ENCODE measurements around the gene AIM2.
"Not testable (repeated sequence)": the region's sequence is repeated elsewhere in the genome, so short reads cannot be mapped to it uniquely, and the experiment has no call there.

AIM2 gene

DNA sequence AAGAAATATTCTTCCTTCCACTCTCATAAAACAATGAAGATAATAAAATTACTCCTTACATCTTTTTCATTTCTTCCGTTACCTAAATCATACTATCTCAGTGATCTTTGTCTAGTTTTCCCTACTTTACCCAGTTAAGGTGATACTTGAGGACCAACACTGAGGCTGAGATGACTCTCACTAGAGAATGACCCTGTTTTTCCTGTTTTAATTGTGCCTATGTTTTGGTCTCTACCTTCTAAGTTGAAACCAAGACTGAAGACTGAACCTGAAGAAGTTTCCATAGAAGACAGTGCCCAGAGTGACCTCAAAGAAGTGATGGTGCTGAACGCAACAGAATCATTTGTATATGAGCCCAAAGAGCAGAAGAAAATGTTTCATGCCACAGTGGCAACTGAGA is 25.1 kb downstream of the AIM2 start:
- in situ Hi-C loops (cut with HindIII; ENCODE audit: low sequenced_read_pairs) = no loop called here
- H3K4me3 ChIP-seq (ENCODE audit: low read depth, low read length) = no peak overlapping the region
- no peak for DNase-seq (ENCODE audit: low read depth, low spot score)
- TF ChIP-seq, protein P1, sequence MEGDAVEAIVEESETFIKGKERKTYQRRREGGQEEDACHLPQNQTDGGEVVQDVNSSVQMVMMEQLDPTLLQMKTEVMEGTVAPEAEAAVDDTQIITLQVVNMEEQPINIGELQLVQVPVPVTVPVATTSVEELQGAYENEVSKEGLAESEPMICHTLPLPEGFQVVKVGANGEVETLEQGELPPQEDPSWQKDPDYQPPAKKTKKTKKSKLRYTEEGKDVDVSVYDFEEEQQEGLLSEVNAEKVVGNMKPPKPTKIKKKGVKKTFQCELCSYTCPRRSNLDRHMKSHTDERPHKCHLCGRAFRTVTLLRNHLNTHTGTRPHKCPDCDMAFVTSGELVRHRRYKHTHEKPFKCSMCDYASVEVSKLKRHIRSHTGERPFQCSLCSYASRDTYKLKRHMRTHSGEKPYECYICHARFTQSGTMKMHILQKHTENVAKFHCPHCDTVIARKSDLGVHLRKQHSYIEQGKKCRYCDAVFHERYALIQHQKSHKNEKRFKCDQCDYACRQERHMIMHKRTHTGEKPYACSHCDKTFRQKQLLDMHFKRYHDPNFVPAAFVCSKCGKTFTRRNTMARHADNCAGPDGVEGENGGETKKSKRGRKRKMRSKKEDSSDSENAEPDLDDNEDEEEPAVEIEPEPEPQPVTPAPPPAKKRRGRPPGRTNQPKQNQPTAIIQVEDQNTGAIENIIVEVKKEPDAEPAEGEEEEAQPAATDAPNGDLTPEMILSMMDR (IDR thresholded peaks at IDR 0.05; ENCODE audit: low read depth, low read length) = no peak

DNA sequence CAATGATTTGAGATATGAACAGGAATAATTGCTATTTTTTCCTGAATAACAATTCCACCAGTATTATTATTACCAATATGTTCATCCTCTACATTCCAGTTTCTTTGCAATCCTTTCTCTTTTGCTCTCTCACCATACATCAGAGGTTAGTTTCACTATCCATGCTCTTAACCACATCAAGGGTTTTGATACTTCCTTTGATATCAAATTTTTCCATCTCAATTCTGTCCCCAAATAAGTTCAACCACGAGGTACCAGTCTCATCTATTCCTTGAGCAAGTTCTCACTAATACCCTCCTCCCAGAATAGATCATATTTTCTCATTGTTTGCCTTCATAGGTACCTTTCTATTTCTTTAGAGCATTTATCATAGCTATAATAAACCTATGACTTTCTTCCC is 30.1 kb downstream of the AIM2 start:
- DNase-seq (ENCODE audit: low read depth, low spot score); H3K4me3 ChIP-seq (ENCODE audit: low read depth, low read length); in situ Hi-C loops (cut with HindIII; ENCODE audit: low sequenced_read_pairs): not testable (repeated sequence)

DNA sequence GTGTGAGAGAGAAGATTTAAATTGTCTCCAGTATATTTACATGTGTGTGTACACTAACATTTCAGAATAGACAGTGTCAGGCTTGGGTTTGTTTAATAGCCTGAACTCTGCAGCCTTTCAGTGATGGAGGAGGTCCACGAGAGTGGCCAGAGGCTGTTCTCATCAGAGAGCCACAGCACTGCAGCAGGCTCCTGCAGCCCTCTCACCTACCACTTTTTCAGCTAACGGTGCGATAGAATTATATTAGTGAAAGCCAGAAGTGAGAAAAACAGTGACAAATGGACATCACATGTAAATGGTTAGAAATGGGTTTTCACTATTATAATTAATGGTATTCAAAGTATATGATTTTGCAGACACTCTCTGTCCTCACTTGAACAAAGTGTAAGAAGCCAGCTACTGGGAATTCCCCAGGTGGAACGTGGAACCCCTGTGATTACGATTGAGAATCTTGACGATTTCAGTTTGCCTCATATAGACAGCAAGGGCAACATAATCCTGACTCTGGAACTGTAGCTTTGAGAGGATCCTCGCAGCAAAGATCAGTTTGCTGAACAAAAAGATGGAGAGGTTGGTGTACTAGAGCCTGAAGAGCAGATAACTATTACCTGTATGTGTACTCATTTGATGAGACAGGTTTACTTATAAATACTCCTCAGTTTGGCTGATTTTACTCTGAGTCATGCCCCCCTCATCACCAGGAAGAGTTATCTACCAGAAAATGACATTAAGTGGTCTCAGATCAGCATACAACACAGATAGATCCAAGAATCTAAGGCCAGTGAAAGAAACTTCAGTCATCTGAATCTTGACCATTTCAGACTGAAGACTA is 35.5 kb downstream of the AIM2 start:
- DNase-seq (ENCODE audit: low read depth, low spot score) = no peak
- in situ Hi-C loops (cut with HindIII; ENCODE audit: low sequenced_read_pairs) = no loop called here
- no peak overlapping the region for H3K4me3 ChIP-seq (ENCODE audit: low read depth, low read length)
- TF ChIP-seq, protein P1 (IDR thresholded peaks at IDR 0.05; ENCODE audit: low read depth, low read length) = no peak

DNA sequence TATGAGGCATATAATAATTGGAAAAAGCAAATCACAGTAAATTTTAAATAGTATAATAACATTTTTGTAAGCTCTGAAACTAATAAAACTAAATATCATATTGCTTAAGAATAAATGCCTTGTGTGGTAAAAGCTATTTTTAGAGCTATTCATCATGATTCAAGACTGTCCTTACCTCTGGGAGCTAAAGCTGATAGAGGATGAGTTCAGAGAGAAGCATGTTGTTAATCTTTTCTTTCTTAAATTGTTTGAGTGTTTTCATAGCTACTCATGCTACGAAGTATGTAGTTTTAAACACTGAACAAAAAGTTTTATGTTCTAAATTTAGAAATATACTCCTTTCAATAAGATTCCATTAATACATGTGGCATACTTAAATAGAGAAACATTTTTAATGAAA is 36.4 kb downstream of the AIM2 start:
- in situ Hi-C loops (cut with HindIII; ENCODE audit: low sequenced_read_pairs) = no loop called here
- peak; percentile 30 for DNase-seq (ENCODE audit: low read depth, low spot score)
- H3K4me3 ChIP-seq (ENCODE audit: low read depth, low read length) = no peak overlapping the region
- TF ChIP-seq, protein P1 (IDR thresholded peaks at IDR 0.05; ENCODE audit: low read depth, low read length) = no peak

DNA sequence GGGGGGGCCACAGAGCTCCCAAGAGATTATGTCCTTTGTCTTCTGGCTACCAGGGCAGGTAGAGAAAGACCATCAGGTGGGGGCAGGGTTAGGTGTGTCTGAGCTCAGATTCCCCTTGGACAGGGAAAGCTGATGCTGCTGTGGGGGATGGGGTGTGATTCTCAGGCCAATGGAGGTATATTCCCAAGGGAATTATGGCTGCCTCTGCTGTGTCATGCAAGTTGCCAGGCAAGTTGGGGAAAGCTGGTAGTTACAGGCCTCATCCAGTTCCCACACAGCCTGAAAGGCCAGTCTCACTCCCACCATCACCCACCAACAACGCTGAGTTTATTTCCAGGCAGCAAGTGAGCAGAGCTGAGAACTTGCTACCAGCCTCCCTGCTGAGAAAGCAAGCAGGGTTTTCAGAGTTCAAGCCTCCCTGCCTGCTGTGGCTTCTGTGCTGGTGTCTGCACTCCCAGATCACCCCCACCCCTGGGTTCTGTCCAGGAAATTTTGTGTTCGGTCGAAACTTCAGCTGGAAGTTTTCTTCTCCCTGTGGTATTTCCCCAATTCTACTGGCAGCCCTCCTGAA is 45.6 kb downstream of the AIM2 start:
- in situ Hi-C loops (cut with HindIII; ENCODE audit: low sequenced_read_pairs) = no loop called here
- TF ChIP-seq, protein P1 (IDR thresholded peaks at IDR 0.05; ENCODE audit: low read depth, low read length) = no peak

DNA sequence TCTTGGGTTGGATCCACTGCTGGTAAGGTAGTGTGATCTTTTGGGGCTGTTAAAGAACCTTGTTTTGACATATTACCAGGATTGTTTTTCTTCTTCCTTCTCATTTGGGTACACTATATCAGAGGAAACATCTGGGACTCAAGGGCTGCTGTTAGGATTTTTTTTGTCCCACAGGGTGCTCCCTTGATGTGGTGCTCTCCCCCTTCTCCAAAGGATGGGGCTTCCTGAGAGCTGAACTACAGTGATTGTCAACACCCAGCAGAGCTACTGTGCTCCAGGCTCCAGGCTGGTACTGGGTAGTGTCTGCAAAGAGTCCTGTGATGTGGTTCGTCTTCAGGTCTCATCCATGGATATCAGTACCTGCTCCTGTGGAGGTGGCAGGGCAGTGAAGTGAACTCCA is 46.3 kb downstream of the AIM2 start:
- DNase-seq (ENCODE audit: low read depth, low spot score) = no peak
- in situ Hi-C loops (cut with HindIII; ENCODE audit: low sequenced_read_pairs) = no loop called here
- H3K4me3 ChIP-seq (ENCODE audit: low read depth, low read length) = no peak overlapping the region
- TF ChIP-seq, protein P1 (IDR thresholded peaks at IDR 0.05; ENCODE audit: low read depth, low read length) = no peak

More for the DNA sequence above, 45.6 kb downstream of the AIM2 start:
- no peak overlapping the region for H3K4me3 ChIP-seq (ENCODE audit: low read depth, low read length)
- DNase-seq (ENCODE audit: low read depth, low spot score) = no peak

DNA sequence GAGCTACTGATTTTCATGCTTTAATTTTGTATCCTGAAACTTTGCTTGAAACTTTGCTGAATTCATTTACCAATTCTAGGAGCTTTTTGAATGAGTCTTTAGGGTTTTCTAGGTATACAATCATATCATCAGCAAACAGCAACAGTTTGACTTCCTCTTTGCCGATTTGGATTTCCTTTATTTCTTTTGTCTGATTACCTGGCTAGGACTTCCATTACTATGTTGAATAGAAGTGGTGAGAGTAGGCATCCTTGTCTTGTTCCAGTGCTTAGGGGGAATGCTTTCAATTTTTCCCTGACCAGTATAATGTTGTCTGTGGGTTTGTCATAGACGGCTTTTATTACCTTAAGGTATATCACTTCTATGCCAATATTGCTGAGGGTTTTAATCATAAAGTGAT is 49.7 kb downstream of the AIM2 start:
- DNase-seq (ENCODE audit: low read depth, low spot score); H3K4me3 ChIP-seq (ENCODE audit: low read depth, low read length); in situ Hi-C loops (cut with HindIII; ENCODE audit: low sequenced_read_pairs): not testable (repeated sequence)

Measured in astrocyte of the spinal cord (primary cell).